Fibroblast of pulmonary artery (primary cell): ENCODE data around the gene NR3C2.

Source experiments
- DNase-seq: peaks from one replicate; pipeline ENCODE4 v3.0.0-alpha.2; 2010; ENCODE audit warnings: low read depth
- H3K4me3 ChIP-seq: replicated peaks from 2 replicates; pipeline ENCODE4 v1.5.1; 2011; ENCODE audit warnings: low read depth, mild to moderate bottlenecking, control low read depth, low read length, moderate library complexity
- TF ChIP-seq, protein P1 (sequence below): IDR thresholded peaks from 2 replicates; pipeline ENCODE4 v1.5.1; 2011; ENCODE audit warnings: mild to moderate bottlenecking, control low read depth, low read length, inconsistent platforms; ENCODE audit errors: missing control alignments

Gene NR3C2

DNA sequence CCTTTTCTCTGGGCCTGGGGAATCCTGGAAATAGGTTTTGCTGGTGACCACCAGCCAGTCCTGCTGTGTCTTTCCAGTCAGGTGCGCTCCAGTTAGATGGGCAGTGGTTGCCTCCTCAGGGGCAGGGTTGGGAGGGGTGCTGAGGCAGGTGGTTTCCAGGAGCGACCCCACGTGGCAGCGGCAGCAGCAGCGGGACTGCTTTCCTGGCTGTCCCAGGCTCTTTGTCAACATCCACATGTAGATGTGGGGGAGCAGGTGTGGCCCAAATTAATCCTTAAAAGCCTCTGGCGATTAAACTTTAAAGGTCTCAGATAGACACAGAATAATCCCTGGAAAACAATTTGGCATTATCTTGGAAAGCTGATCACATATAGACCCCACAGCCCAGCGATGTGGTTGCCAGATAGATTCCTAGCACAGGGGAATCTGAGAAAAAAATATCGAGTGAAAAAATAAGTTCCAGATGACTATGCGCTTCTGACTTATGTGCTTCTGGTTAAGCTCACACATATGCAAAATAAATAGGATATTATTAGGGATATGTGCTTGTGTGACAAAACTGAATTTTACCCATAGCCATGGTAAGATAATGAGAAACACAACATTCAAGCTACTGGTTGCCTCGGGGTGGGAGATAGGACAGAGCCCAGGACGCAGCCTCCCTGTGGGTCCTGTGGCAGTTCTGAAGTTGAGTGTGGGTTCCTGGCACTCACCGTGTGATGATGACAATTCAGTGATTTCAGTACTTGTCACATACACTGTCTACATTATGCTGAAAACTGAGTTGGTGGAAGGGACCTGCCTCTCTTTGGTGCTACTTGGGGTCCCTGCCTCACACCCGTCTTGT lies 373.9 kb downstream of the NR3C2 start:
- DNase-seq, result no peak
- TF ChIP-seq, protein P1, sequence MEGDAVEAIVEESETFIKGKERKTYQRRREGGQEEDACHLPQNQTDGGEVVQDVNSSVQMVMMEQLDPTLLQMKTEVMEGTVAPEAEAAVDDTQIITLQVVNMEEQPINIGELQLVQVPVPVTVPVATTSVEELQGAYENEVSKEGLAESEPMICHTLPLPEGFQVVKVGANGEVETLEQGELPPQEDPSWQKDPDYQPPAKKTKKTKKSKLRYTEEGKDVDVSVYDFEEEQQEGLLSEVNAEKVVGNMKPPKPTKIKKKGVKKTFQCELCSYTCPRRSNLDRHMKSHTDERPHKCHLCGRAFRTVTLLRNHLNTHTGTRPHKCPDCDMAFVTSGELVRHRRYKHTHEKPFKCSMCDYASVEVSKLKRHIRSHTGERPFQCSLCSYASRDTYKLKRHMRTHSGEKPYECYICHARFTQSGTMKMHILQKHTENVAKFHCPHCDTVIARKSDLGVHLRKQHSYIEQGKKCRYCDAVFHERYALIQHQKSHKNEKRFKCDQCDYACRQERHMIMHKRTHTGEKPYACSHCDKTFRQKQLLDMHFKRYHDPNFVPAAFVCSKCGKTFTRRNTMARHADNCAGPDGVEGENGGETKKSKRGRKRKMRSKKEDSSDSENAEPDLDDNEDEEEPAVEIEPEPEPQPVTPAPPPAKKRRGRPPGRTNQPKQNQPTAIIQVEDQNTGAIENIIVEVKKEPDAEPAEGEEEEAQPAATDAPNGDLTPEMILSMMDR, result no peak
- H3K4me3 ChIP-seq, result no peak overlapping the region

DNA sequence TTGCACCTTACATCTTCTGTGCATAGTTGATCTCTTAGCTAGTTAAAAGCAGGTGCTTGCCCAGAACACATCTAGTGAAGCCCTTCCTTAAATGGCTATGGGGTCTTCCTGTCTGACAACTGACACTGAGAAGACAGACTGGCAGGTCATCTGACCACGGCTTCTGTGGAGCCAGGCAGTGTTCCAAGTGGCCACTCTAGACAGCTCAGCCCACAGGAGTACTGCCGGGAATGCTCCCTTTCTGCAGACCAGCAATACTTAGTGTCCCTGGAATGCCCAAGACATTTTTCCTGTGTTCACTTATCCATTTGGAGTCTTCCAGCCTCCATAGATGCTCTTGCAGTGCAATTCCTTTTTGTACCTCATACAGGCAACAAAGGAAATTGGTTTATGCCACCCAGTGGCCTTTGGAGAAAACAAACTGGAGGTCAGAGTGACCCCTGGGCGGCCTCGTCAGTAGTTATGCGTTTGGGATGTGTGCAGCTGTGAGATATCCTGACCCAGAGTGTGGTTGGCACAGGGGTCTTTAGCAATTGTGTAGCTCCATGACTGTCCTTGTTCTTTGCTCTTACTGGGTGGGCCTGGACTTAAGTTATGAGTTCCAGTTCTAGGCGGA lies 374.8 kb downstream of the NR3C2 start:
- DNase-seq, result no peak
- TF ChIP-seq, protein P1, result no peak
- H3K4me3 ChIP-seq, result no peak overlapping the region

DNA sequence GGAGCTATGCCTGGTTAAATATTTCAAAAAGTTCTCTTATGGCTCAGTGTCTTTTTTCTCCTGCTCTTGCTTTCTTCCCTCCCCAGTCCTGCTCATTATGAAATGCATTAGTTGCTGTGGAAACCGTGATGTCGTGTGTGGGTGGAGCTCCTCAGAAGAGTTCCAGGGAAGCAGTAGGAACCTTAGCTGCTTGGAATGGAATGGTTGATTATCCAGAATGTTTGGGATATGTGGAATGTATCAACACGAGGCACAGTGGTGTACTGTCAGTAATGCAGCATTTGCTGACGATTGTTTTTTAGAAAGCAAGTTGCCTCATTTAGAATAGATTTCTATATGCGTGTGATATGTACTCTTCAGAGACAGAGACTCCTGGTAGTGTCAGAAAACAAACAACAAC lies 377.1 kb downstream of the NR3C2 start:
- no peak overlapping the region for H3K4me3 ChIP-seq
- TF ChIP-seq, protein P1, result no peak
- DNase-seq, result peak; percentile 77

DNA sequence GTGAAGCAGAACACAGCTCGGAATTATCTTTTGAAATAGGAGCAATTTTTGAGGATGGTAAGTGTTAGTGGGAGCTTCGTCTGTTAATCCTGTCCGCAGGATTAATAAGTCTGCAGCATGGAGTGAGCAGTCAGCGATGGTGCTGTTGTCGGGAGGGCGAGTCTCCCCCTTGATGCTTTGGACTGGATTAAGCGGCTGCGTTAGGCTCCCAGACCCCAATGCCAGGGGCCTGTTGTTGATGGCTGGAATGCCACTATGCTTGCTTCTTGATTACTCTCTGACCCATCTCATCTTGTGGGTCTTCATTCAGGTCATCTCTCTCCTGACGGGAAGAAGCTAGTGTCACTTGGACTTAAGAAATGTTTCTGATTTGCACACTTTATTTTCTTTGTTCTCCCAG lies 377.8 kb downstream of the NR3C2 start:
- no peak overlapping the region for H3K4me3 ChIP-seq
- DNase-seq, result no peak
- TF ChIP-seq, protein P1, result no peak

DNA sequence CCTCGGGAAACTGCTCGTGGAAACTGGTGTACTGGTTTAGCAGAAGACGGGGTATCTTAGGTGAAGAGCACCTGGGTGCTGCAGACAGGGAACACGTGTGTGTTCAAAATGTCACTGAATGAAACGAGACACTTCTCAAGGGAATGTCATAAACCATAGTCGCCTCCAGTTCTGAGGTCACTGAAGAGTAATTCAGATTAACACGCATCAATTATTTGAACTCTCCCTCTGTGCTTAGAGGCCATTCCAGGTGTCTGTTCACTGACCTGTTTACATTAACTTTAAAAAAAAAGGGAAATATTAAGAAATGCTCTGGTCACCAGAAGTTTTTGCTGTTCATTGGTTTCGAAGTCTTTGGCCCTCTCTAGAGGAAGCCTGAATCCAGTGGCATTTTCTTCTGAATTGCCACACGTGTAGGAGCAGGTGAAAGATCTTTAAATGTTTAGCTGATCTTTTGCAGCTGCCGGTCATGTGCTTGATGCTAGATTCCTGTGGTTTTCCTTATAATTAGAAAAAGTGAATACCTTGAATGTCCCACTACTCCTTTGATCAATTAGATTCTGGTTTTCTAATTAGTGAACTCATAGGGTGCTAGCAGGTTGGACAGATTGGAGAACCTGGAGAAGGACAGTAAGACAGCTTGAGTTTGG lies 379.8 kb downstream of the NR3C2 start:
- DNase-seq, result no peak
- H3K4me3 ChIP-seq, result no peak overlapping the region
- TF ChIP-seq, protein P1, result no peak

DNA sequence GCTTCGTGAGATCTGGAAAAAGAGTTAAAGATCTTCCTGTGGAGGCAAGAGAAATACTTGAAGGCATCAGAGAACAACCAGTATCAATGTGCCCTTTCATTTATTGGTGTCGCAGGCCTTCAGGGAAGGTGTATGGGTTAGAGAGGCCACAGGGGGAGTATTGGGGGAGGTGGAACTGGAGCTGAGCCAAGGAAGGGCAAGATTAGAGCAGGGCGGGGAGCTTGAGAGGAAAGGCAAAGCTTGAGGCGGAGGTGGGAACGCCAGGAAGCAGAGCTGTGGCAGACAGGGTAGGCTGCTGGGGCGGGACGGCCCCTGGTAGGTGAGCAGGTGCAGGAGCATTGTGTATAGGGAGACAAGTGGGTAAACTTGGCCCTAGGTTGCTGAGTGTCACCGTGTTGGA lies 380.4 kb downstream of the NR3C2 start:
- H3K4me3 ChIP-seq, result no peak overlapping the region
- DNase-seq, result no peak
- TF ChIP-seq, protein P1, result no peak
